PC-9 (cell line): ENCODE measurements around the gene AKR1B15. TPM values are rescaled to one million over a fixed set of nuclear protein-coding genes. Genes with fewer than 3 reads are reported as not detected.
A peak's percentile ranks its signal among the peaks of the same experiment; 100 is the strongest.
"Not testable (repeated sequence)": the region's sequence is repeated elsewhere in the genome, so short reads cannot be mapped to it uniquely, and the experiment has no call there.

Experiments used
- BruUV-seq: library from RNA; stranded (reverse); fragments of 400-500 nt; replicated peaks from 2 replicates; lab custom pipeline; 2021; lab: Mats Ljungman, UMichigan
- CTCF ChIA-PET: fragments of 300-600 bp; sonication (Branson Sonifier 250); formaldehyde crosslinking; loops from one replicate; lab custom pipeline; 2022; ENCODE audit warnings: antibody characterized with exemption; lab: Charles Lee
- POLR2A ChIA-PET: fragments of 300-600 bp; sonication (Branson Sonifier 250); formaldehyde crosslinking; loops from one replicate; lab custom pipeline; 2022; ENCODE audit warnings: antibody characterized with exemption; ENCODE audit not compliant: unreplicated experiment; lab: Charles Lee
- DNase-seq, 2 experiments: peaks; one replicate each; pipeline versions ENCODE4 v3.0.0 to v3.0.0-alpha.2; 2015 to 2022; ENCODE audit warnings: mixed read lengths in 1 of 2
- H2AFZ ChIP-seq: fragments of 200-600 bp; sonication (generic); 2 replicates; pipeline ENCODE4 v1.8.1; 2017; ENCODE audit warnings: antibody characterized with exemption
- H3F3A ChIP-seq: fragments of 200-600 bp; sonication (generic); 2 replicates; pipeline ENCODE4 v1.8.1; 2017; ENCODE audit warnings: antibody characterized with exemption, mild to moderate bottlenecking, low read depth; ENCODE audit not compliant: insufficient read depth
- H3K27ac ChIP-seq: fragments of 200-600 bp; sonication (generic); 2 replicates; pipeline ENCODE4 v1.6.1; 2016; ENCODE audit warnings: mixed run types
- H3K27me3 ChIP-seq: fragments of 200-600 bp; sonication (generic); 2 replicates; pipeline ENCODE4 v1.6.1; 2016; ENCODE audit warnings: low read depth, mixed run types; ENCODE audit not compliant: insufficient read depth
- H3K36me3 ChIP-seq: fragments of 200-600 bp; sonication (generic); 2 replicates; pipeline ENCODE4 v1.6.1; 2016; ENCODE audit warnings: low read depth, mixed run types
- H3K4me1 ChIP-seq: fragments of 200-600 bp; sonication (generic); replicated peaks from 2 replicates; pipeline ENCODE4 v1.6.1; 2016; ENCODE audit warnings: mixed run types; ENCODE audit not compliant: insufficient read depth
- H3K4me2 ChIP-seq: fragments of 200-600 bp; sonication (generic); 2 replicates; pipeline ENCODE4 v1.6.1; 2017; ENCODE audit warnings: mixed run types
- H3K4me3 ChIP-seq: fragments of 200-600 bp; sonication (generic); 2 replicates; pipeline ENCODE4 v1.6.1; 2016; ENCODE audit warnings: mixed run types
- H3K79me2 ChIP-seq: fragments of 200-600 bp; sonication (generic); 2 replicates; pipeline ENCODE4 v1.6.1; 2017; ENCODE audit warnings: low read depth, mixed run types
- H3K9me2 ChIP-seq: fragments of 200-600 bp; sonication (generic); 2 replicates; pipeline ENCODE4 v1.8.1; 2017; ENCODE audit warnings: mild to moderate bottlenecking; ENCODE audit not compliant: insufficient read depth
- H3K9me3 ChIP-seq: fragments of 200-600 bp; sonication (generic); 2 replicates; pipeline ENCODE4 v1.8.1; 2016; ENCODE audit warnings: low read depth; ENCODE audit not compliant: insufficient read depth
- H4K20me1 ChIP-seq: fragments of 200-600 bp; sonication (generic); 2 replicates; pipeline ENCODE4 v1.8.1; 2017; ENCODE audit not compliant: insufficient read depth
- CTCF ChIP-seq: fragments of 200-600 bp; sonication (generic); conservative IDR thresholded peaks from 2 replicates; pipeline ENCODE4 v1.6.1; 2017; ENCODE audit warnings: mixed run types, antibody characterized with exemption, mild to moderate bottlenecking, moderate library complexity
- EZH2 ChIP-seq: fragments of 200-600 bp; sonication (generic); IDR thresholded peaks from 2 replicates; pipeline ENCODE4 v1.8.0; 2017; ENCODE audit warnings: antibody characterized with exemption, low read depth
- intact Hi-C: fragments of 100-400 bp; cut with micrococcal nuclease; formaldehyde crosslinking; loops from one replicate; pipeline ENCODE4 v1.10.0; 2022; ENCODE audit not compliant: unreplicated experiment
- total RNA-seq: library from RNA; stranded (reverse); gene quantifications from 2 replicates; pipeline ENCODE4 v1.2.3, GENCODE V29; 2021

The AKR1B15 gene
- total RNA-seq, 1 experiment from 2014 or later, result 3.4 TPM

- Histone ChIP-seq H3K4me1 (peaks cover 38% of the 10 kb centered on the region), H3F3A (peaks cover 23% of the 10 kb centered on the region), H3K9me3 (peaks cover 39% of the 10 kb centered on the region), H3K9me2 (no peaks in the 10 kb centered on the region), H3K27me3 (no peaks in the 10 kb centered on the region), H3K4me3 (no peak overlapping the region), H3K27ac (no peak overlapping the region), H3K79me2 (no peaks in the 10 kb centered on the region), H3K36me3 (peaks cover 14% of the 10 kb centered on the region; the same call in 1 of the 2 replicates), H3K4me2 (no peak overlapping the region), H4K20me1 (no peaks in the 10 kb centered on the region), H2AFZ (no peak overlapping the region)
- TF ChIP-seq CTCF, result no peak
- no peak for TF ChIP-seq EZH2
- ChIA-PET CTCF (no interaction called here), POLR2A (no interaction called here)
- BruUV-seq, result no TSS peak
- intact Hi-C loops, result no loop called here
- peak in 1 of 2 experiments; percentile 40 for DNase-seq
These were observed 18.5 kb downstream of the AKR1B15 start for GRCh38 chr7:134567368-134567767.

GRCh38 chr7:134569962-134570361 lies 21.1 kb downstream of the AKR1B15 start:
- H3K27me3 ChIP-seq, BruUV-seq, H2AFZ ChIP-seq, H3F3A ChIP-seq, POLR2A ChIA-PET, CTCF ChIA-PET, H3K79me2 ChIP-seq, DNase-seq, H3K4me2 ChIP-seq, H3K27ac ChIP-seq, H3K9me2 ChIP-seq, intact Hi-C loops, H3K4me3 ChIP-seq, H4K20me1 ChIP-seq: not testable (repeated sequence)
- H3K4me1 ChIP-seq, result peaks cover 12% of the 10 kb centered on the region
- peaks cover 30% of the 10 kb centered on the region for H3K9me3 ChIP-seq
- peaks cover 12% of the 10 kb centered on the region; the same call in 1 of the 2 replicates for H3K36me3 ChIP-seq

GRCh38 chr7:134571101-134571500 lies 22.2 kb downstream of the AKR1B15 start:
- peaks cover 7% of the 10 kb centered on the region; the same call in 1 of the 2 replicates for H3K36me3 ChIP-seq
- no peak overlapping the region for H2AFZ ChIP-seq
- no peak overlapping the region for H3K27ac ChIP-seq
- no peak overlapping the region for H3K4me2 ChIP-seq
- TF ChIP-seq CTCF, result no peak
- TF ChIP-seq EZH2, result no peak
- H3K4me3 ChIP-seq, result no peak overlapping the region
- intact Hi-C loops, result no loop called here
- H3K27me3 ChIP-seq, result no peaks in the 10 kb centered on the region
- POLR2A ChIA-PET, result no interaction called here
- H3K79me2 ChIP-seq, result no peaks in the 10 kb centered on the region
- peaks cover 1% of the 10 kb centered on the region for H3K4me1 ChIP-seq
- no TSS peak for BruUV-seq
- H4K20me1 ChIP-seq, result no peaks in the 10 kb centered on the region
- H3K9me3 ChIP-seq, result peaks cover 19% of the 10 kb centered on the region
- CTCF ChIA-PET, result no interaction called here
- no peak for DNase-seq
- no peaks in the 10 kb centered on the region for H3F3A ChIP-seq
- no peaks in the 10 kb centered on the region for H3K9me2 ChIP-seq
